GM21367 (cell line): Measurements from ENCODE around the gene SCN3B.

ENCODE experiments used
- ATAC-seq: cut with Tn5 transposase; IDR thresholded peaks from one replicate; pipeline ENCODE4 v1.9.1; 2021; ENCODE audit not compliant: unreplicated experiment

Gene SCN3B

GRCh38 chr11:123659311-123659710 lies 4.9 kb upstream of the SCN3B start:
- ATAC-seq, result no peak

- no peak for ATAC-seq
These were observed 428 bp downstream of the SCN3B start for GRCh38 chr11:123653827-123654565.

GRCh38 chr11:123653483-123653826 lies 969 bp downstream of the SCN3B start:
- no peak for ATAC-seq

DNA sequence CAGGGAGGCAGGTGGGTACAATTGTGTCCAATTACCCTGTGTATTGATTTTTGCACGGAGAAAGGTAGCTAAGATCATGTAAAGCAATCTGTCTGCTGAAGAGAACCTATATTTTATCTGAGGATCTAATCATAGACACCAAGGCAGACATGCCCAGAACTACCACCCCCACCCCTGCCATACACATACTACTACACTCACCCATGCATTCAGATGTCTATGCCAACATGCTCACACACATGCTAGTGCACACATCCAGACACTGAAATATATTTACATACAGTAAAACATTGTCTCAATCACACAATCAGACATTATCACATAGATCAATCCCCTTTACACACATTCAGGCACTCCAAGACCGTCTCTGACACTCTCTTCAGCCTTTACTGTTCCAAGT lies 1.8 kb downstream of the SCN3B start:
- ATAC-seq, result no peak

DNA sequence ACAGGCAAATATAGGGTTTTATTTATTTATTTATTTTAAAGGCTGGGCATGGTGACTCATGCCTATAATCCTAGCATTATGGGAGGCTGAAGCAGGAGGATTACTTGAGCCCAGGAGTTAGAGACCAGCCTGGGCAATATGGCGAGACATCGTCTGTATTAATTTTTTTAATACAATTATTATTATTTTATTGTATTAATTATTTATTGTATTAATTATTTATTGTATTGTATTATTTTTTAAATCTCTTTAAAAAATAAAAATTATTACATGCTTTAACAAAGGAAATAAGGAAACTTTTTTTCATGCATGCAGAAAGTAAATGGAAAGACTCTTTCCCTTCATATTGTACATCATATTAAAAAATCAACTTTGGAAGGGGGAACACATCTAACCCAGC lies 3.5 kb downstream of the SCN3B start:
- ATAC-seq, result no peak

- no peak for ATAC-seq
These were observed 9.0 kb downstream of the SCN3B start for GRCh38 chr11:123645286-123645975.

DNA sequence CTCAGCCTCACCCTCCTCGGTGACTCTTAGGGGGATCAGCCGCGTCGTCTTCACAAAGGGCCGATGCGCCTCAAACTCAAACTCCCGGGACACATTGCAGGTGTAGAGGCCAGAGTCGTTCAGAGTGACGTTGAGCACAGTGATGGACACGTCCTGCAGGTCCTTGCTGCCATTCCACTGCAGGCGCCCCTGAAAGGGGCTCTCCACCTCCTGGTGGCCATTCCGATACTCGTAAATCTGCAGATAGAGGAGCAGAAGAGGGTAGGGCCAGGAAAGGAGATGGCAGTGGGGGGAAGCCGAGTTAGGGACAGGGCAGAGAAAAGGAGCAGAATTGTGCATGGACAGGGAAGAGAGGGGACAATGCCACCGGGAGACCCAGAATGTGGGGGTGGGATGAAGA lies 12.0 kb downstream of the SCN3B start:
- no peak for ATAC-seq

DNA sequence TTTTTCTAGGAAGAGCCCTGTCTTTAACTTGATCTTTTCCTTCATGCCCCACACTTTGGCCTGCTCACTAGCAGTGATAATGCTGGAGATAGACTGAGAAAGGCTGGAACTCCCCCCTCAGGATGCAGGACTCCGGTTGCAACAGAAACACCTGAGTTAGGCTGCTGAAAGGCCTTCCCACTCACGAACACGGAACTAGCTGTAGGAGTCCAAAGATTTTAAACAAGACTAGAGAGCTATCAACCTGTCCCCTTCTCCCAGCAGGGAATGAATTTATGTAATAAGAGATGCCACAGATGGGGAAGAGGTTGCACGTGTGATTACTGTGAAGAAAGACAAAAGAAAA lies 13.0 kb downstream of the SCN3B start:
- ATAC-seq, result no peak

- peak; percentile 84 for ATAC-seq
These were observed 13.5 kb downstream of the SCN3B start for GRCh38 chr11:123640677-123641494.

DNA sequence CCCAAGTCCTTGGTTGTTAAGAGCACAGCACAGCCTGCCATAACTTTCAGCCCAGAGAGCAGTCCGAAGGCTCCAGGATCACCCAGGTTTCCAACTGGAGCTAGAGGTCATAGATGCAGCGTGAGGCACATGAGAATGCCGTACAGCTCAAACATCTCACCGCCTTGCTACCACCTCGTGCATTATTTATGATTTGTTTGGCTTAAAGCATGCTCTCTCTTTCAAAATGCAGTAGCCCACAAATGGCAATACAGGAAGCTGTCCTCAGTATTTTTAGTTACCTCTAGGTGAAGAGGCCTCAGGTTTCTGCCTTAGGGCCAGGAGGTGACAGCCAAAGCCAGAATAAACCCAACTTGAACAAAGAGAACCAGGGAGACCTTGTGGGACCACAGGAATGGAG lies 14.4 kb downstream of the SCN3B start:
- ATAC-seq, result no peak

- no peak for ATAC-seq
These were observed 24.3 kb downstream of the SCN3B start for GRCh38 chr11:123630126-123630608.

DNA sequence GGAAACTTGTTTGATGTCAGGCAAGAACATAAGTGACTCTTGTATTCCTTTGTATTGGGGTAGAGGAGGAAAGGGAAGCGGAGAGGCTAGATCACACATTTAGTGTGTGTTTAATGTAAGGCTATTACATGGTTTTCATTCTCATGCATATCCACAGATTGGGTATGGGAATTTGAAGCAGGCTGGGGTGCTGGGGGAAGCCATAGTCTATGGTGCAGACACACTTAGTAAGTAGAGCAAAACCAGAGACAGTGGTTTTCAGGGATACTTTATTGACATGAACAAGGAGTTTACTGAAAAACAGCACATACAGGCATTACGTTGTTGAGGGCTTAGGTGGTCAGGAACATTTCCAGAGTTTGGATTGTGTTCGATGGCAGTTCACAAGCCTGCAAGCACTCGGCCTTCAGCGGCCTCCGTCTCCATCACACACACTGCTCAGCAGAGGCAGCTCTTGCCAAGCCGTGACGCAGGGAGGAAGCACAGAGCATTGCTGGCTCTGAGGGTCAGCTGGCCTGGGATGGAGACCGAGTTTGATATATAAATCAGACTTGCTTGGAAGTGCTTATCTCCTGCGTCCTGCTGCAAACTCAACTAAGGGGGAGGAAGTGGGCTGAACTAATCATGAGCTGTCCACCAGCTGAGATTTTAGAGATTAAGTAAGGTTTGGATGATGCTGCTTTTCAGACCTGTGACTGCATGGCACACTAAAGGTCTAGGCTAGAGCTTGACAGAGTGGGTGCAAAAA lies 25.3 kb downstream of the SCN3B start:
- ATAC-seq, result no peak

DNA sequence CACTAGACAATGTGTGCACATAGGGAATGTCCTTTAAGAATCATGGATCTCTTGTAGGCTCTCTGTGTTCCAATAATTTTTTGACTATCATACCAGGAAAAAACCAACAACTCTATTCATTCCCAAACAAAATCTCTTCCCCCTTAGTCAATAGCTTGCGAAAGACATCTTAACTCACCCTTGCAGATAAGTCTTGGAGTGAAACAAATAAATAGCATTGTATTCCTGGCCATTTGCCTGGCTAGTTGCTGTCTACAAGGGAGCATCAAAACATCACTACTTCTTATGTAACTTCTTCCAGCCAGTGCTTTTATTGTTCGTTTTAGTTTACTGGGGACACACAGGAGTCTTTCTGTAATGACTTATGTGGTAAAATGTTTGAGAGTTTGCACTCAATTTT lies 29.4 kb downstream of the SCN3B start:
- no peak for ATAC-seq

DNA sequence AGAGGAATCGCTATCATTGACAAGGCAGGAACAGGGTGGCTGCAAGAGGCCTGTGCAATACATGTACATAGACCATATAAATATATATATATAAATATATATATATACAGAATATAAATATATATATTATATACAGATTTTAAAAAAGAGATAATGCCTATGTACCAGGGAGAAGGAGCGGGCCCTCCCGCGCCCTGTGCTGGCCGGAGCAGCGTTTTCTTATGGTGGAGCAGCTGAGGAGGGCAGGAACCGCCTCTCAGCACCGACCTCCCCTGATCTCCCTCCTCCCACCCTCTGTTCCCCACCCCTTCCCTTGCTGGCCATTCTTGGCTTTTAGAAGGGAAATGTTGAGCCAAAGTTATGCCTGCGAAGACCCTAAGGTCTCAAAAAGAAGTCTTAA lies 31.8 kb downstream of the SCN3B start:
- no peak for ATAC-seq

DNA sequence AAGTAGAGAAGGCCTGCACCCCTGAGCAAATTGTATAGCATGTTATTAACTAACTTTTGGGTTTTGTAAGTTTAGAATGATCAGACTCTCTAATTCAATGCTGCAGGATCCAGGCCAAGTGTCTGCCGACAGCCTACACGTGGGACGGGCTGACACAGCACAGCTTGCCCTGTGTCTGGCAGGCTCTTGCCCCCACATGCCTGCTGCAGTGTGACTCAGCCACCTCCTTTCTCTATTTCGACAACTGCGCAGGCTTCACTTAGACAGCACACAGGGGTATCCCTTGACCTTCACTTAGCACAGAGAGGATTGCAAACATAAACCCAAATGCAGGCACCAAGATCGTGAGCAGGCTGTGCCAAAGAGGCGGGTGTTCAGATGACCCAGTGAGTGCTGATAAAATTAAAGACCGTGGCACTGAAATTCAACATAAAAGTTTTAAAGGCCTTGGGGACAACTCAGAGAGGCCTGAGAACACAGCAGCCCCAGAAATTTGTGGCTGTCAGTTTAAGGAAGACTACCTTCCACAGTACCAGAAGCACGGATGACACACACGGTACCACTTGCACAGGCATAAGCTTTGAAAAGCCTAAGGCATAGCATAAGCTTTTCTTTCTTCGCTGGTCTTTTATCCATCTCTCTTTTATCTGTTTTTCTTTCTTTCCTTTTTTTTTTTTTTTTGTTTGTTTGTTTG lies 37.8 kb downstream of the SCN3B start:
- no peak for ATAC-seq

- ATAC-seq, result no peak
These were observed 42.7 kb downstream of the SCN3B start for GRCh38 chr11:123611698-123612097.

- ATAC-seq, result no peak
These were observed 45.5 kb downstream of the SCN3B start for GRCh38 chr11:123608945-123609344.

DNA sequence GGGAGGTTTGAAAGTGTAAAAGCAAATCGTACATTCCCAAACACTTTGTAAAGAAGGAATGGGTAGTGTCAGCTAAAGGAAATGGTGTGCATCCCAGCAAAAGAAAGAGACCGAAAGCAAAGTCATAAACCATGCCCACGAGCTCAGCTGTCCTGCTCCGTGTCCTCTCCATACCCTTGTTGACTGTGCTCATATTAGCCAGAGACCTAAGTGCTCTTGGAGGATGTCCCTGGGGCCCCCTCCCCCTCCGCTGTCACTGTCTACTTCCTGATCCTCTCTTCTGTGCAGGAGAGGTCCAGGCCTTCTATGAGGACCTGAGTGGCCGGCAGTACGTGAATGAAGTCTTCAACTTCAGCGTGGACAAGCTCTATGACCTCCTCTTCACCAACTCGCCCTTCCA lies 46.1 kb downstream of the SCN3B start:
- ATAC-seq, result no peak

DNA sequence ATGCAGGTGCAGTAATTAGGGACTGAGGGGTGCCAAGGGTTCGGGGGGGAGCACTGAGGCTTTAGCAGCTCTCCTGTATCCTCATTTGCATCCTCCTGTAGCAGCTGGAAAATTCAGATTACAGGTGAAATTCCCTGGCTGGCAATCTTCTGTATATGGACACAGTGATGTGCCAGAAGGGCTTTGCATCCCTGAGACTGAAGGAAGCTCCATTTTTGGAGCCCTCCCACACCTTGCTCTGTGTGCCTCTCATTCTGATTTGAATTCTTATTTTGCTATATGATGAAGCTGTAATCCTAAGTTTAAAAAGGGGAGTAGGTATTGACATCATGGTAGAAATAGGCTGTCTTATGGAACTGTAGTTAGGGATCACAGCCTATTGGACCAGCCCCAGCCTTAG lies 46.6 kb downstream of the SCN3B start:
- ATAC-seq, result no peak

- ATAC-seq, result no peak
These were observed 50.8 kb downstream of the SCN3B start for GRCh38 chr11:123603666-123604065.

- no peak for ATAC-seq
These were observed 52.7 kb downstream of the SCN3B start for GRCh38 chr11:123601743-123602142.
